ENCODE results near the gene EAPP.
"Not testable (repeated sequence)": the region's sequence is repeated elsewhere in the genome, so short reads cannot be mapped to it uniquely, and the experiment has no call there.

The EAPP gene

DNA sequence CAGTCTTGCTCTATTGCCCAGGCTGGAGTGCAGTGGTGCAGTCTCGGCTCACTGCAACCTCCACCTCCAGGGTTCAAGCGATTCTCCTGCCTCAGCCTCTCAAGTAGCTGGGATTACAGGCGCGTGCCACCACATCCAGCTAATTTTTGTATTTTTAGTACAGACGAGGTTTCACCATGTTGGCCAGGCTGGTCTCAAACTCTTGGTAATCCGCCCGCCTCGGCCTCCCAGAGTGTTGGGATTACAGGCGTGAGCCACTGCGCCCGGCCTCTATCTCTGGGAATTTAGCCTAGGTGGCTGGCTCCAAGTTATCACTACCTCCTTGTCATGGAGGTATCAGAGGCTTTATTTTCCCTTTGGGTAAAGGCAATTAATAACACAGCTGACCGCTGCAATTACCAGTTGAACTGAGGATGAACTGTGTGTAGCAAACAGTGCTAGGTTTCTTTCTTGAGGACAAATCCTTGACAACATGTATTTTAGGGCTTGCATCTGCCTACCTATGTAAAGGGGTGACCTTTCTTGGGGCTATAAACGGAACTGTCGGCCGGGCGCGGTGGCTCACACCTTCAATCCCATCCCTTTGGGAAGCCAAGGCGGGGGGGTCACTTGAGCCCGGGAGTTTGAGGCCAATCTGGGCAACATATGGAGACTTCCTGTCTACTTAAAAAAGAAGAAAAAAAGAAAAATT is 9.9 kb upstream of the EAPP start:
- not testable (repeated sequence) for H3K36me3 ChIP-seq (ENCODE audit: control insufficient read depth in 1 of 2, insufficient read depth in 2 of 2, low read depth in 1 of 2, low read length in 2 of 2); H2AK5ac ChIP-seq (ENCODE audit: low read length, severe bottlenecking); H3K27ac ChIP-seq (ENCODE audit: low read length, poor library complexity, severe bottlenecking); H3K4me2 ChIP-seq (ENCODE audit: low read length, poor library complexity, severe bottlenecking); H2BK5ac ChIP-seq (ENCODE audit: low read depth, low read length, poor library complexity, severe bottlenecking); H3K4me1 ChIP-seq (ENCODE audit: control insufficient read depth, insufficient read depth, low read depth, low read length); H3K79me1 ChIP-seq (replicated peaks; ENCODE audit: low read length, poor library complexity, severe bottlenecking); H4K8ac ChIP-seq (ENCODE audit: low read length); H3K23ac ChIP-seq (ENCODE audit: low read length in 2 of 2); H3K14ac ChIP-seq (ENCODE audit: low read length in 2 of 2); H2BK12ac ChIP-seq (ENCODE audit: low read length in 2 of 2); H3K9ac ChIP-seq (ENCODE audit: low read length); H4K91ac ChIP-seq (ENCODE audit: low read length); H3K4ac ChIP-seq (ENCODE audit: low read depth in 1 of 2, low read length in 2 of 2); H2BK120ac ChIP-seq (ENCODE audit: low read depth, low read length); H2BK15ac ChIP-seq (ENCODE audit: low read depth, poor library complexity, severe bottlenecking); H2AFZ ChIP-seq (ENCODE audit: low read depth, low read length); H3K18ac ChIP-seq (ENCODE audit: low read depth in 1 of 2, low read length in 2 of 2); H3K4me3 ChIP-seq (ENCODE audit: insufficient read depth in 1 of 2, low read depth in 1 of 2, low read length in 2 of 2); DNase-seq; H3K9me3 ChIP-seq (ENCODE audit: control insufficient read depth, low read length); H3K27me3 ChIP-seq (ENCODE audit: control insufficient read depth in 1 of 2, insufficient read depth in 1 of 2, low read length in 2 of 2)
- WGBS = 99% methylated on average over 17 of the region's 19 CpGs

DNA sequence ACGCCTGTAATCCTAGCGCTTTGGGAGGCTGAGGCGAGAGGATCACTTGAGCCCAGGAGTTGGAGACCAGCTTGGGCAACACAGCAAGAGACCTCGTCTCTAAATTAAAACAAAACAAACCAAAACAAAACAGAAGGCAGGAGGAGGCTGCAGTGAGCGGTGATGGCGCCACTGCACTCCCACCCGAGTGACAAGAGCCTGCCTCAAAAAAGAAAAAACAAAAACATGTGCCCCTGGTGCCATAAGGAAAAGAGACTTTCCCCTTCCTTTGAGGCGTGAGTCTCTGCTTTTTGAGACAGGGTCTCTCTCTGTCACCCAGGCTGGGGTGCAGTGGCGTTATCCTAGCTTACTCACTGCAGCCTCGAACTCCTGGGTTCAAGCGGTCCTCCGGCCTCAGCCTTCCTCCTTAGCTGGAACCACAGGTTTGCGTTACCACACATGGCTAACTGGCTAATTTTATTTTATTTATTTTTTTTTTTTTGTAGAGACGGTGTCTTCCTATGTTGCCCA is 9.0 kb upstream of the EAPP start:
- no peaks in the 10 kb centered on the region for H3K27me3 ChIP-seq (ENCODE audit: control insufficient read depth in 1 of 2, insufficient read depth in 1 of 2, low read length in 2 of 2)
- H3K9ac ChIP-seq (ENCODE audit: low read length) = no peak overlapping the region
- H3K4me1 ChIP-seq (ENCODE audit: control insufficient read depth, insufficient read depth, low read depth, low read length) = peaks cover 2% of the 10 kb centered on the region
- peaks cover 0 to 7% of the 10 kb centered on the region in 2 experiments for H3K36me3 ChIP-seq (ENCODE audit: control insufficient read depth in 1 of 2, insufficient read depth in 2 of 2, low read depth in 1 of 2, low read length in 2 of 2)
- no peaks in the 10 kb centered on the region for H3K9me3 ChIP-seq (ENCODE audit: control insufficient read depth, low read length)
- peaks cover 1% of the 10 kb centered on the region for H3K79me1 ChIP-seq (replicated peaks; ENCODE audit: low read length, poor library complexity, severe bottlenecking)
- DNase-seq = peak; percentile 76
- H3K23ac ChIP-seq (ENCODE audit: low read length in 2 of 2) = no peak overlapping the region
- H3K14ac ChIP-seq (ENCODE audit: low read length in 2 of 2) = no peak overlapping the region
- H2BK120ac ChIP-seq (ENCODE audit: low read depth, low read length) = no peak overlapping the region
- WGBS = 90% methylated on average over 14 of the region's 14 CpGs
- no peak overlapping the region for H2AFZ ChIP-seq (ENCODE audit: low read depth, low read length)
- H3K4me2 ChIP-seq (ENCODE audit: low read length, poor library complexity, severe bottlenecking) = peak overlapping the region; percentile 10
- H3K27ac ChIP-seq (ENCODE audit: low read length, poor library complexity, severe bottlenecking) = no peak overlapping the region
- H4K8ac ChIP-seq (ENCODE audit: low read length) = no peak overlapping the region
- H4K91ac ChIP-seq (ENCODE audit: low read length) = no peak overlapping the region
- no peak overlapping the region for H2BK5ac ChIP-seq (ENCODE audit: low read depth, low read length, poor library complexity, severe bottlenecking)
- H2AK5ac ChIP-seq (ENCODE audit: low read length, severe bottlenecking) = no peak overlapping the region
- no peak overlapping the region for H2BK15ac ChIP-seq (ENCODE audit: low read depth, poor library complexity, severe bottlenecking)
- H2BK12ac ChIP-seq (ENCODE audit: low read length in 2 of 2) = no peak overlapping the region
- no peak overlapping the region for H3K4me3 ChIP-seq (ENCODE audit: insufficient read depth in 1 of 2, low read depth in 1 of 2, low read length in 2 of 2)
- no peak overlapping the region for H3K4ac ChIP-seq (ENCODE audit: low read depth in 1 of 2, low read length in 2 of 2)
- H3K18ac ChIP-seq (ENCODE audit: low read depth in 1 of 2, low read length in 2 of 2) = no peak overlapping the region

DNA sequence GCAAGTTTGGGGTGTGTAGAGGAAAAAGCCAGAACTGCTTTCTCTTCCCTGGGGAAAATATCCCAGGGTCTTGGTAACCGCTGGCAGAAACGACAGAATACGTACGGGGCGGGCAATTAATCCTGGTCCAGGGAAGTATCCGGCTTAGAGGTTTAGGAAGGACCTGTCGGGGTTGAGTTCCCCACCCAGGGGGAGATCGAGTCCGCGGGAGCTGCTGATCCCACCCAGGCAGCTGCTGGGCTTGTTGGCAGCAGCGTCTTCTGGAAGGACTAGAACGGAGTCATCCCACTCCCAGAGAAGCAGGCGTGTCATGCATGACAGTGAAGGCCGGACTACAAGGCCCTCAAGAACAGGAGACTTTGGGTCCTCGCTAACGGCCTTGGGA is 7.6 kb upstream of the EAPP start:
- not testable (repeated sequence) for H4K91ac ChIP-seq (ENCODE audit: low read length); H3K14ac ChIP-seq (ENCODE audit: low read length in 2 of 2); H3K9me3 ChIP-seq (ENCODE audit: control insufficient read depth, low read length); H2BK15ac ChIP-seq (ENCODE audit: low read depth, poor library complexity, severe bottlenecking); H3K27me3 ChIP-seq (ENCODE audit: control insufficient read depth in 1 of 2, insufficient read depth in 1 of 2, low read length in 2 of 2); H4K8ac ChIP-seq (ENCODE audit: low read length); H3K36me3 ChIP-seq (ENCODE audit: control insufficient read depth in 1 of 2, insufficient read depth in 2 of 2, low read depth in 1 of 2, low read length in 2 of 2); H3K4me3 ChIP-seq (ENCODE audit: insufficient read depth in 1 of 2, low read depth in 1 of 2, low read length in 2 of 2); H2AK5ac ChIP-seq (ENCODE audit: low read length, severe bottlenecking); H3K23ac ChIP-seq (ENCODE audit: low read length in 2 of 2); H3K79me1 ChIP-seq (replicated peaks; ENCODE audit: low read length, poor library complexity, severe bottlenecking); H3K4me2 ChIP-seq (ENCODE audit: low read length, poor library complexity, severe bottlenecking); H3K18ac ChIP-seq (ENCODE audit: low read depth in 1 of 2, low read length in 2 of 2); H2BK120ac ChIP-seq (ENCODE audit: low read depth, low read length); H2BK5ac ChIP-seq (ENCODE audit: low read depth, low read length, poor library complexity, severe bottlenecking); DNase-seq; H3K27ac ChIP-seq (ENCODE audit: low read length, poor library complexity, severe bottlenecking); H2BK12ac ChIP-seq (ENCODE audit: low read length in 2 of 2); H3K4me1 ChIP-seq (ENCODE audit: control insufficient read depth, insufficient read depth, low read depth, low read length); H3K4ac ChIP-seq (ENCODE audit: low read depth in 1 of 2, low read length in 2 of 2); H3K9ac ChIP-seq (ENCODE audit: low read length); H2AFZ ChIP-seq (ENCODE audit: low read depth, low read length)
- no CpG with 5 or more reads among the region's 16 CpGs for WGBS

DNA sequence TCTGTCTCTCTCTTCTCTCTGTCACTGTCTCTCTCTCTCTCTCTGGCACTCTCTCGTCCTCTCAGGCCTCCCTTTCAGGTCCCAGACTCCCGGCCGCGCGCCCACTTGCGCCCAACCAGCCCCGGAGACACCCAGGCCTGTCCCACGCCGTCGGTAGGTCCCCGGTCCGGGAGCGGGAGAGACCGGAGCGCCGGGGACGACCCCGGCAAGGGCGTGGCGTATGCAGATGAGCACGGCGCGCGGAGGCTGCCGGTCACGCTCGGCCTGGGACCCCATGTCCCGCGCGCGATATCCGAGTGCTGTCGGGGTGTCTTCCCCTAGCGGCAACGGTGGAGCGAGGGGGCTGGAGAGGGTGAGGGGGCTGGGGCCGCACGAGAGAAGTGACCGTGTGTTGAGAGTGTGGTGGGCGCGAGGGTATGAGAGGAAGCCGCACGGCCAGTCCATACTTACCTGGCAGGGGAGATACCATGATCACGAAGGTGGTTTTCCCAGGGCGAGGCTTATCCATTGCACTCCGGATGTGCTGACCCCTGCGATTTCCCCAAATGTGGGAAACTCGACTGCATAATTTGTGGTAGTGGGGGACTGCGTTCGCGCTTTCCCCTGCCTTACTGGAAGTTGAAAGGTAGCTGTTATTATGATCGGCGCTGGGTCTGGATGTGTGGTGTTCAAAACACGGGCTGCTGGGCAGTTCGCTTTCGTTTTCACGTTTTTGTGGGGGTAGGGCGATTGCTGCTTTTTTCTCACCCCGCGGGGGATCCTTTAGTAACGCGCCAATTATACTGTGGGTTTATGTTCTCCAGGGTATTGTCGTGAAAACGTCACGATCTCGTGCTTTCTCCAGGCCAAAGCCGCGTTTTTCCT is 7.0 kb upstream of the EAPP start:
- not testable (repeated sequence) for H3K4ac ChIP-seq (ENCODE audit: low read depth in 1 of 2, low read length in 2 of 2); H2BK12ac ChIP-seq (ENCODE audit: low read length in 2 of 2); H3K4me2 ChIP-seq (ENCODE audit: low read length, poor library complexity, severe bottlenecking); H3K9me3 ChIP-seq (ENCODE audit: control insufficient read depth, low read length); H3K36me3 ChIP-seq (ENCODE audit: control insufficient read depth in 1 of 2, insufficient read depth in 2 of 2, low read depth in 1 of 2, low read length in 2 of 2); H2BK5ac ChIP-seq (ENCODE audit: low read depth, low read length, poor library complexity, severe bottlenecking); H3K27ac ChIP-seq (ENCODE audit: low read length, poor library complexity, severe bottlenecking); DNase-seq; H3K27me3 ChIP-seq (ENCODE audit: control insufficient read depth in 1 of 2, insufficient read depth in 1 of 2, low read length in 2 of 2); H4K8ac ChIP-seq (ENCODE audit: low read length); H3K79me1 ChIP-seq (replicated peaks; ENCODE audit: low read length, poor library complexity, severe bottlenecking); H3K23ac ChIP-seq (ENCODE audit: low read length in 2 of 2); H2BK15ac ChIP-seq (ENCODE audit: low read depth, poor library complexity, severe bottlenecking); H3K4me1 ChIP-seq (ENCODE audit: control insufficient read depth, insufficient read depth, low read depth, low read length); H2AFZ ChIP-seq (ENCODE audit: low read depth, low read length); H2AK5ac ChIP-seq (ENCODE audit: low read length, severe bottlenecking); H3K9ac ChIP-seq (ENCODE audit: low read length); H2BK120ac ChIP-seq (ENCODE audit: low read depth, low read length); H3K4me3 ChIP-seq (ENCODE audit: insufficient read depth in 1 of 2, low read depth in 1 of 2, low read length in 2 of 2); H4K91ac ChIP-seq (ENCODE audit: low read length); H3K18ac ChIP-seq (ENCODE audit: low read depth in 1 of 2, low read length in 2 of 2); H3K14ac ChIP-seq (ENCODE audit: low read length in 2 of 2)
- WGBS = no CpG with 5 or more reads among the region's 68 CpGs
